CD4-positive, alpha-beta memory T cell (primary cell): Measurements from ENCODE around the gene RNASET2. TPM values are rescaled to one million over a fixed set of nuclear protein-coding genes. Genes with fewer than 3 reads are reported as not detected.

Experiments used
- CTCF ChIA-PET: fragments of 350-600 bp; sonication (Branson Sonifier 250); formaldehyde crosslinking; loops from one replicate; lab custom pipeline; 2021; ENCODE audit warnings: inconsistent platforms; ENCODE audit not compliant: partially characterized antibody; lab: Charles Lee
- POLR2A ChIA-PET: fragments of 350-600 bp; sonication (Branson Sonifier 250); formaldehyde crosslinking; loops from one replicate; lab custom pipeline; 2021; ENCODE audit not compliant: partially characterized antibody; lab: Charles Lee
- DNase-seq, 5 donors: peaks; one replicate each; pipeline versions ENCODE4 v3.0.0 to v3.0.0-alpha.2; 2020 to 2022; ENCODE audit warnings: mixed read lengths in 1 of 5
- H3K27ac ChIP-seq: one replicate; pipeline ENCODE4 v1.7.0; 2013; ENCODE audit warnings: low read depth, low read length
- H3K27me3 ChIP-seq: 2 replicates; pipeline ENCODE4 v1.7.0; 2013; ENCODE audit warnings: mild to moderate bottlenecking, low read length, moderate library complexity; ENCODE audit not compliant: insufficient read depth
- H3K36me3 ChIP-seq: 2 replicates; pipeline ENCODE4 v1.7.0; 2013; ENCODE audit warnings: mild to moderate bottlenecking, low read length, moderate library complexity; ENCODE audit not compliant: insufficient read depth
- H3K4me1 ChIP-seq: 2 replicates; pipeline ENCODE4 v1.7.0; 2013; ENCODE audit warnings: mild to moderate bottlenecking, low read length, moderate library complexity; ENCODE audit not compliant: insufficient read depth
- H3K4me3 ChIP-seq, 2 donors: one replicate each; pipeline ENCODE4 v1.7.0; 2013; ENCODE audit warnings: low read length in 2 of 2, mild to moderate bottlenecking in 1 of 2
- H3K9me3 ChIP-seq, 2 donors: one replicate each; pipeline ENCODE4 v1.7.0; 2013; ENCODE audit warnings: low read length in 2 of 2, control low read depth in 1 of 2; ENCODE audit not compliant: control insufficient read depth in 1 of 2
- H3K27ac Mint-ChIP-seq, 7 donors: one replicate each; pipeline ENCODE4 v1.8.0; 2020 to 2021; ENCODE audit warnings: mixed read lengths in 7 of 7, mild to moderate bottlenecking in 6 of 7, inconsistent platforms in 3 of 7, moderate library complexity in 3 of 7
- H3K27me3 Mint-ChIP-seq, 2 donors: one replicate each; pipeline ENCODE4 v1.8.0; 2020 to 2021; ENCODE audit warnings: mixed read lengths in 2 of 2
- H3K36me3 Mint-ChIP-seq, 2 donors: one replicate each; pipeline ENCODE4 v1.8.0; 2020 to 2021; ENCODE audit warnings: mixed read lengths in 2 of 2, inconsistent platforms in 1 of 2, mild to moderate bottlenecking in 1 of 2
- H3K4me1 Mint-ChIP-seq, 4 donors: one replicate each; pipeline ENCODE4 v1.8.0; 2020 to 2021; ENCODE audit warnings: mixed read lengths in 4 of 4, mild to moderate bottlenecking in 1 of 4
- H3K4me3 Mint-ChIP-seq, 8 donors: one replicate each; pipeline ENCODE4 v1.8.0; 2020 to 2021; ENCODE audit warnings: mixed read lengths in 8 of 8, mild to moderate bottlenecking in 7 of 8, moderate library complexity in 6 of 8, inconsistent platforms in 3 of 8
- H3K9me3 Mint-ChIP-seq, 8 donors: one replicate each; pipeline ENCODE4 v1.8.0; 2020 to 2021; ENCODE audit warnings: mixed read lengths in 8 of 8, mild to moderate bottlenecking in 5 of 8, inconsistent platforms in 3 of 8, moderate library complexity in 1 of 8
- intact Hi-C: fragments of 100-400 bp; cut with micrococcal nuclease; formaldehyde crosslinking; loops from one replicate; pipeline ENCODE4 v1.15.1; 2023
- polyA plus RNA-seq, 2 donors: library from polyadenylated mRNA; unstranded; fragments of 300-500 nt; fragmentation: Illumina TruSeq; gene quantifications; one replicate each; pipeline ENCODE4 v1.2.3, GENCODE V29; 2021
- total RNA-seq, 2 experiments: library from RNA; stranded (reverse); gene quantifications; one replicate each; pipeline ENCODE4 v1.2.3, GENCODE V29; 2021

Gene RNASET2
- total and polyA plus RNA-seq, 4 experiments from 2014 or later = 296 to 586 (median 425) TPM

DNA sequence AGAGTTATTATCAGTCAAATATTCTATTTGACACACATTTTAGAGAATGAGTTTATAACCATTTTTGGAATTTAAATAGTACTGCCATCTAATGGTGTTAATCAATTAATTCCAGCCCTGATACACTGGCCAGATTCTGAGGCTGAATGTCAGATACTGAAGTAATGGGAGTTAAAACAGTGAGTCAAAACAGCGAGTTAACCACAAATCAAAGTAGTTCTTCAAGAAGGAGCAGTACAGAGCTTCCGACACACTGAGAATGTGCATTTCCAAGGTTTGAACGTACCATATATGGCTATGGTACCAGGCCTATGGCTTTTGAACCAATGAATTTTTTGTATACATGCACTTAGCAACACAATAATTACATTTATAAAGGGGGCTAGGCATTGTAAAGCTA lies 31.6 kb upstream of the RNASET2 start:
- Histone ChIP-seq H3K9me3 (no peaks in the 10 kb centered on the region), H3K36me3 (no peaks in the 10 kb centered on the region), H3K4me3 (no peak overlapping the region), H3K4me1 (peaks cover 11% of the 10 kb centered on the region), H3K27me3 (no peaks in the 10 kb centered on the region), H3K27ac (no peak overlapping the region)
- no peaks in the 10 kb centered on the region for H3K9me3 Mint-ChIP-seq
- peak overlapping the region in 2 of 7 donors; percentile 5 to 19 for H3K27ac Mint-ChIP-seq
- ChIA-PET CTCF (interaction anchor here (0.9 to 6.8 kb wide), 24 partner anchors 11 to 552 kb away, joined by 3 to 244 read pairs (median 10); partner anchors contain the start of genes CCR6, CEP43 and RNASET2), POLR2A (interaction anchor here (0.7 to 5.6 kb wide), 8 partner anchors 12 to 212 kb away, joined by 3 to 66 read pairs (median 18); partner anchors contain the start of genes CEP43 and RNASET2)
- intact Hi-C loops = loop anchor here (2.0 to 5.0 kb wide), 3 partner anchors 31 to 155 kb away; partner anchors contain the start of gene RNASET2
- peaks cover 18 to 33% (median 21%) of the 10 kb centered on the region in 4 donors for H3K4me1 Mint-ChIP-seq
- peak overlapping the region in 1 of 8 donors; percentile 8 for H3K4me3 Mint-ChIP-seq
- no peak for DNase-seq
- H3K27me3 Mint-ChIP-seq = no peaks in the 10 kb centered on the region
- peaks cover 7 to 12% of the 10 kb centered on the region in 2 donors for H3K36me3 Mint-ChIP-seq

DNA sequence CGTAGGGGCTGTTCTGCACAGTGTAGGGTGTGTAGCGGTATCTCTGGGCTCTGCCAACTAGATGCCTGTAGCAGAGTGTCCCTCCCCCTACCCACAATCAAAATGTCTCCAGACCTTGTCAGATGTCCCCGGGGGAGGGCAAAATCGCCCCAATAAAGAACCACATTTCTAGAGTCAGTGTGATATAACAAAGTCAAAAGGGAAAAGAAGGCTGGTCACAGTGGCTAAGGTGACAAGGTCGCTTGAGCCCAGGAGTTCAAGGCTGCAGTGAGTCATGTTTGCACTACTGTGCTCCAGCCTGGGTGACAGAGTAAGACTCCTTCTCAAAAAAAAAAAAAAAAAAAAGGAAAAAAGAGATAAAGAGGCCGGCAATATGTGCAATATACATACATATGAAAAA lies 31.1 kb upstream of the RNASET2 start:
- intact Hi-C loops = loop anchor here (5.0 kb wide), 1 partner anchor 125 kb away; no protein-coding TSS in a partner anchor
- Mint-ChIP-seq H3K27ac (peak overlapping the region in 1 of 7 donors; percentile 64), H3K27me3 (no peaks in the 10 kb centered on the region), H3K9me3 (no peaks in the 10 kb centered on the region), H3K4me3 (no peak overlapping the region), H3K36me3 (peaks cover 11 to 16% of the 10 kb centered on the region in 2 donors), H3K4me1 (peaks cover 18 to 33% (median 21%) of the 10 kb centered on the region in 4 donors)
- no peak for DNase-seq
- Histone ChIP-seq H3K4me1 (peaks cover 11% of the 10 kb centered on the region), H3K9me3 (no peaks in the 10 kb centered on the region), H3K4me3 (no peak overlapping the region), H3K27me3 (no peaks in the 10 kb centered on the region), H3K36me3 (no peaks in the 10 kb centered on the region), H3K27ac (no peak overlapping the region)
- CTCF ChIA-PET = interaction anchor here (0.9 to 6.8 kb wide), 12 partner anchors 13 to 212 kb away, joined by 3 to 244 read pairs (median 58); partner anchors contain the start of gene RNASET2
- POLR2A ChIA-PET = interaction anchor here (3.1 to 5.6 kb wide), 4 partner anchors 27 to 51 kb away, joined by 25 to 66 read pairs (median 43); partner anchors contain the start of gene RNASET2

GRCh38 chr6:166980738-166981137 lies 24.4 kb upstream of the RNASET2 start:
- POLR2A ChIA-PET = interaction anchor here (1.0 to 1.7 kb wide), 5 partner anchors 21 to 30 kb away, joined by 3 to 6 read pairs (median 5); partner anchors contain the start of gene RNASET2

DNA sequence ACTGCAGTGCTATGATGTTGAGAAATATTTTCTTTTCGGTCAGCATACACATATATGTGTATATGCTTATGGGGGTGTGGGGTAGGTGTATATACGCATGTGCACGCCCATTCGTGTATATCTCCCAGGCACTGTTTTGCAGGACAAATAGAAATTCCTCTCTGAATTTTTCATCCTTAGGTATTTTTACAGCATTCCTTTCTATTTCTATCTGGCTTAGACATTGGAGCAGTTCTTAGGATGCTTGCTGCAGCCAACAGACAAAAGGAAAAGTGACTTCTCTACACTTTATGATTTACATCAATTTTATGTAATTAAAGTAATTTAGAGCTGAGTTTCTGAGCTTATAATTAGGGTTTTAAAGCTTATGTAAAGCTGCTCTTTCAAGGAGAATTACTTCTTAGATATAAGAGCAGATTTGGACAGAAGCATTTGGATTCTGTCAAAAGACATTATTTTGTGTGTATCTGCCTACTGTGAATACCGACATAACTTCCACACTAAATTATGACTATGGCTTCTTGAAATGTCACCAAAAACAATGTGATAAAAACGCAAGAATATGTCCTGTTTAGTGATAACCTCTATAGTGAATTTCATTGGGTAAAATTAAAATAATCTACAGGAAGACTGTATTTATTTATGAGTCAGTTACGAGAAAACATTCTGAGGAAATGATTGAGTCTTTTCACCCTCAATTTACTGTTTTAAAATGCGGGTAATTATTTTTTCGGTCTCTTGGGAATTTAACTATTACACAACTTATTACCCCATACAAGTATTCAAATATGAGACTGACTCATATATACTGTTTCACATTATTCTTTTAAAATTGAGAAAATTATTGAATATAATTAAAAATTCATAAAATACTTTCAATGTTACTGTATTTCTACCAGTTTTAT lies 21.5 kb upstream of the RNASET2 start:
- CTCF ChIA-PET = interaction anchor here (0.8 to 15.6 kb wide), 3 partner anchors 10 to 164 kb away, joined by 3 to 113 read pairs (median 3); partner anchors contain the start of gene RNASET2
- POLR2A ChIA-PET = interaction anchor here (0.7 to 1.6 kb wide), 4 partner anchors 18 to 102 kb away, joined by 4 to 7 read pairs (median 4); partner anchors contain the start of gene RNASET2
- no peak overlapping the region for H3K27ac ChIP-seq
- H3K4me1 ChIP-seq = no peaks in the 10 kb centered on the region
- Mint-ChIP-seq H3K27ac (peak overlapping the region in 2 of 7 donors; percentile 29 to 43), H3K9me3 (no peaks in the 10 kb centered on the region), H3K4me3 (no peak overlapping the region), H3K27me3 (no peaks in the 10 kb centered on the region), H3K4me1 (peaks cover 0 to 13% (median 7%) of the 10 kb centered on the region in 4 donors), H3K36me3 (peaks cover 10 to 20% of the 10 kb centered on the region in 2 donors)
- no peak for DNase-seq
- intact Hi-C loops = no loop called here
- H3K36me3 ChIP-seq = no peaks in the 10 kb centered on the region
- H3K4me3 ChIP-seq = no peak overlapping the region
- H3K27me3 ChIP-seq = no peaks in the 10 kb centered on the region
- no peaks in the 10 kb centered on the region for H3K9me3 ChIP-seq

More at GRCh38 chr6:166980738-166981137, 24.4 kb upstream of the RNASET2 start:
- CTCF ChIA-PET = interaction anchor here (0.8 to 15.6 kb wide), 6 partner anchors 7 to 206 kb away, joined by 3 to 113 read pairs (median 5); no protein-coding TSS in a partner anchor
- no peak for DNase-seq
- no peaks in the 10 kb centered on the region for H3K36me3 ChIP-seq
- intact Hi-C loops = no loop called here
- no peaks in the 10 kb centered on the region for H3K4me1 ChIP-seq
- H3K4me3 ChIP-seq = no peak overlapping the region
- Mint-ChIP-seq H3K36me3 (peaks cover 10 to 33% of the 10 kb centered on the region in 2 donors), H3K9me3 (no peaks in the 10 kb centered on the region), H3K27me3 (no peaks in the 10 kb centered on the region), H3K4me3 (no peak overlapping the region), H3K4me1 (peaks cover 0 to 4% (median 2%) of the 10 kb centered on the region in 4 donors), H3K27ac (peak overlapping the region in 1 of 7 donors; percentile 62)
- no peak overlapping the region for H3K27ac ChIP-seq
- no peaks in the 10 kb centered on the region for H3K9me3 ChIP-seq
- H3K27me3 ChIP-seq = no peaks in the 10 kb centered on the region

DNA sequence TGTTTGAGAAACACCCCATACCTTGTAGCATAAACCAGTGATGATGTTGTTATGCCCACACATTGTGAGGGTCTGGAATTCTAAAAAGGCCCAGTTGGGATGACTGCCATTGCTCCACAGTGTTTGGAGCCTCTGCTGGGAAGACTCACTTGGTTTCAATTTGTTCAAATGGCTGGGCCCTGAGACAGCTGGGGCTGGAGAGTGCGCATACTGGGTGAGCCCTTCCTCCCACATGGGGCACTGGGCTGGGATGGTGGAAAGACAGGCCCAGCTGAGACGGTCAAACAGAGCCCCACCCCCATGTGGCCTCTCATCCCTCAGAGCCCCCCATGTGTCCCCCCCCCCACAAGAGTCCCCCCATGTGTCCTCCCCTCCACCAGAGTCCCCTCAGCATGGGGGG lies 20.3 kb upstream of the RNASET2 start:
- Mint-ChIP-seq H3K36me3 (peaks cover 6 to 16% of the 10 kb centered on the region in 2 donors), H3K4me3 (no peak overlapping the region), H3K9me3 (no peaks in the 10 kb centered on the region), H3K4me1 (peaks cover 0 to 24% (median 7%) of the 10 kb centered on the region in 4 donors), H3K27ac (no peak overlapping the region), H3K27me3 (no peaks in the 10 kb centered on the region)
- no peaks in the 10 kb centered on the region for H3K9me3 ChIP-seq
- POLR2A ChIA-PET = interaction anchor here (1.2 to 1.6 kb wide), 3 partner anchors 16 to 23 kb away, joined by 3 to 7 read pairs (median 5); partner anchors contain the start of gene RNASET2
- CTCF ChIA-PET = interaction anchor here (15.6 kb wide), 1 partner anchor 12 kb away, joined by 113 read pairs; no protein-coding TSS in a partner anchor
- no peak overlapping the region for H3K4me3 ChIP-seq
- H3K27ac ChIP-seq = no peak overlapping the region
- no peaks in the 10 kb centered on the region for H3K27me3 ChIP-seq
- no peaks in the 10 kb centered on the region for H3K36me3 ChIP-seq
- DNase-seq = no peak
- intact Hi-C loops = no loop called here
- H3K4me1 ChIP-seq = no peaks in the 10 kb centered on the region

- no peaks in the 10 kb centered on the region for H3K9me3 ChIP-seq
- Mint-ChIP-seq H3K27ac (peak overlapping the region in 2 of 7 donors; percentile 42 to 83), H3K4me1 (peaks cover 13 to 43% (median 24%) of the 10 kb centered on the region in 4 donors), H3K27me3 (no peaks in the 10 kb centered on the region), H3K4me3 (peak overlapping the region in 1 of 8 donors; percentile 39), H3K36me3 (peaks cover 2 to 9% of the 10 kb centered on the region in 2 donors), H3K9me3 (peaks cover 0 to 3% (median 0%) of the 10 kb centered on the region in 8 donors)
- ChIA-PET CTCF (interaction anchor here (1.0 to 15.6 kb wide), 5 partner anchors 9 to 197 kb away, joined by 3 to 113 read pairs (median 6); partner anchors contain the start of gene RNASET2), POLR2A (interaction anchor here (1.5 to 17.1 kb wide), 3 partner anchors 12 to 19 kb away, joined by 4 to 263 read pairs (median 21); partner anchors contain the start of gene RNASET2)
- H3K27ac ChIP-seq = no peak overlapping the region
- no peaks in the 10 kb centered on the region for H3K36me3 ChIP-seq
- H3K4me1 ChIP-seq = peaks cover 27% of the 10 kb centered on the region
- DNase-seq = no peak
- H3K4me3 ChIP-seq = no peak overlapping the region
- H3K27me3 ChIP-seq = no peaks in the 10 kb centered on the region
- intact Hi-C loops = no loop called here
Measured at GRCh38 chr6:166972101-166972500, 15.8 kb upstream of the RNASET2 start.
